Measurements from ENCODE around the gene DAAM2. TPM values are rescaled to one million over a fixed set of nuclear protein-coding genes. Genes with fewer than 3 reads are reported as not detected.

DAAM2 gene
- total and polyA plus RNA-seq, 12 donors, result 6.0 to 25.9 (median 12.2) TPM

GRCh38 chr6:39879535-39879934, 87.4 kb downstream of the DAAM2 start:
- ATAC-seq (no peak), DNase-seq (no peak)
- H3K27ac ChIP-seq, result no peak overlapping the region
- no peaks in the 10 kb centered on the region for H3K9me3 ChIP-seq
- H3K36me3 ChIP-seq, result peaks cover 0 to 52% (median 5%) of the 10 kb centered on the region in 9 donors
- TF ChIP-seq CTCF (IDR thresholded peaks at IDR 0.05), result no peak
- H3K27me3 ChIP-seq, result no peaks in the 10 kb centered on the region
- no peak overlapping the region for H3K4me3 ChIP-seq
- WGBS, 2 donors, result 82 to 85% methylated on average over 3 of the region's 3 CpGs
- intact Hi-C loops (cut with DNase I), result no loop called here
- peaks cover 0 to 22% (median 19%) of the 10 kb centered on the region in 9 donors for H3K4me1 ChIP-seq

- no peak for DNase-seq
- TF ChIP-seq CTCF (IDR thresholded peaks at IDR 0.05), result no peak
- intact Hi-C loops (cut with DNase I), result no loop called here
- H3K9me3 ChIP-seq, result no peaks in the 10 kb centered on the region
- H3K27me3 ChIP-seq, result no peaks in the 10 kb centered on the region
- H3K27ac ChIP-seq, result no peak overlapping the region
- WGBS, 2 donors, result 84 to 85% methylated on average over 4 of the region's 4 CpGs
- peaks cover 0 to 22% (median 19%) of the 10 kb centered on the region in 9 donors for H3K4me1 ChIP-seq
- no peak for ATAC-seq
- H3K36me3 ChIP-seq, result peaks cover 0 to 42% (median 1%) of the 10 kb centered on the region in 9 donors
- H3K4me3 ChIP-seq, result no peak overlapping the region
These were observed 88.4 kb downstream of the DAAM2 start for GRCh38 chr6:39880594-39880993.

- DNase-seq (no peak), ATAC-seq (peak; percentile 18 to 53 (median 42))
- H3K4me3 ChIP-seq, result no peak overlapping the region
- peaks cover 0 to 28% (median 0%) of the 10 kb centered on the region in 9 donors for H3K36me3 ChIP-seq
- no peaks in the 10 kb centered on the region for H3K9me3 ChIP-seq
- 57% methylated on average over 16 of the region's 16 CpGs for WGBS, 2 donors
- TF ChIP-seq CTCF (IDR thresholded peaks at IDR 0.05), result no peak
- intact Hi-C loops (cut with DNase I), result no loop called here
- H3K27ac ChIP-seq, result peak overlapping the region in 8 of 10 donors; percentile 9 to 67 (median 38)
- no peaks in the 10 kb centered on the region for H3K27me3 ChIP-seq
- H3K4me1 ChIP-seq, result peaks cover 0 to 31% (median 24%) of the 10 kb centered on the region in 9 donors
These were observed 89.8 kb downstream of the DAAM2 start for GRCh38 chr6:39881851-39882530.

- 16 to 17% methylated on average over 8 of the region's 8 CpGs for WGBS, 2 donors
- intact Hi-C loops (cut with DNase I), result no loop called here
- Histone ChIP-seq H3K27ac (peak overlapping the region; percentile 13 to 67 (median 40)), H3K4me3 (no peak overlapping the region), H3K9me3 (no peaks in the 10 kb centered on the region), H3K27me3 (no peaks in the 10 kb centered on the region), H3K36me3 (peaks cover 0 to 23% (median 0%) of the 10 kb centered on the region in 9 donors), H3K4me1 (peaks cover 2 to 36% (median 28%) of the 10 kb centered on the region in 9 donors)
- peak in 1 of 2 donors; percentile 67 for DNase-seq
- TF ChIP-seq CTCF (IDR thresholded peaks at IDR 0.05), result no peak
- ATAC-seq, result peak; percentile 25 to 81 (median 65)
These were observed 90.3 kb downstream of the DAAM2 start for GRCh38 chr6:39882531-39882899.
